HG03558 (cell line): ENCODE measurements around the gene ATXN1.

Experiments used
- ATAC-seq: cut with Tn5 transposase; IDR thresholded peaks from one replicate; pipeline ENCODE4 v1.9.1; 2021; ENCODE audit warnings: moderate number of reproducible peaks; ENCODE audit not compliant: unreplicated experiment; ENCODE audit errors: extremely low read depth

The ATXN1 gene

GRCh38 chr6:16764188-16764950 lies 3.1 kb upstream of the ATXN1 start:
- no peak for ATAC-seq

DNA sequence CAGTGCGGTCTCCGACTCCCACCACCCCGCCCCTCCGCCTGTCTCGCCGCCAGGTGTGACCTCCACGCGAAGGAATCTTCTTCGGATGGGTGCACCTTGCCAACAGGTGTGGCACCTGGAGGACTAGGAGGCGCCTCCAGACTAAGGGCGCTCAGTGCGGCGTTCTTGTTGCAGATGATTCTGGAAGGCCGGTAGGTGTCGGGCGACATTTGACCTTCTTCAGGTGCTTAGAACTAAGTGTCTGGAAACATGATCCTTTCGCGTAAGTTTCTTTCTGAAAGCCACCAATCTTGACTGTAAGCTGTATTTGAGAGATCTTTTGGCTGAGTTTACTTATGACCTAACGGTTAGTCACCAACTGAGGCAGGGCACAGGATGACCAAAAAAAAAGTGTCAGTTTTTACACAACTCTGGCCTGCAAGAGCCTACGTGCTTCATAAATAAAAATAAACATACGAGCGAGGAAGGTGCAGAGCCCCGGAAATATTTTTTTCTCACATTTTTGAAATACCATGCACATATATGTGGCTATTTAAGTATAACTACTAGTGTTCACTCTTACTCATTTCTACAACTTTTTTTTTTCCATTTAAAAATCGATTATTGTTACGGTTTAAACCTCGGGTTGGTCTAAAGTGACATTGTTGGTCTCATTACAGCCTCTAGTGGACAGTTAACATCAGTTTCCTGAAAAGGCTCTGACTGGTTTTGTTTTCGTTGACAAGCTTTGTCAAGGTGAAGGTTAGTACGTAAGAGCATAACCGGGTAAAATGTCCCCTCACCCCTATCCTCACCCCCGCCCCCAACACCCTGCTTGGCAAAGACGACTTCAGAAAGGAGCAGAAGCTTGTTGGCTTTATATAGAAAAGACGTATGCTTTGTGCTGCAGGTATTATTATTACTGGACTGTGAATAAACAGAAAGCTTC lies 1.6 kb upstream of the ATXN1 start:
- ATAC-seq, result peak; percentile 30

- ATAC-seq, result no peak
Measured at GRCh38 chr6:16762268-16762549, 949 bp upstream of the ATXN1 start.

DNA sequence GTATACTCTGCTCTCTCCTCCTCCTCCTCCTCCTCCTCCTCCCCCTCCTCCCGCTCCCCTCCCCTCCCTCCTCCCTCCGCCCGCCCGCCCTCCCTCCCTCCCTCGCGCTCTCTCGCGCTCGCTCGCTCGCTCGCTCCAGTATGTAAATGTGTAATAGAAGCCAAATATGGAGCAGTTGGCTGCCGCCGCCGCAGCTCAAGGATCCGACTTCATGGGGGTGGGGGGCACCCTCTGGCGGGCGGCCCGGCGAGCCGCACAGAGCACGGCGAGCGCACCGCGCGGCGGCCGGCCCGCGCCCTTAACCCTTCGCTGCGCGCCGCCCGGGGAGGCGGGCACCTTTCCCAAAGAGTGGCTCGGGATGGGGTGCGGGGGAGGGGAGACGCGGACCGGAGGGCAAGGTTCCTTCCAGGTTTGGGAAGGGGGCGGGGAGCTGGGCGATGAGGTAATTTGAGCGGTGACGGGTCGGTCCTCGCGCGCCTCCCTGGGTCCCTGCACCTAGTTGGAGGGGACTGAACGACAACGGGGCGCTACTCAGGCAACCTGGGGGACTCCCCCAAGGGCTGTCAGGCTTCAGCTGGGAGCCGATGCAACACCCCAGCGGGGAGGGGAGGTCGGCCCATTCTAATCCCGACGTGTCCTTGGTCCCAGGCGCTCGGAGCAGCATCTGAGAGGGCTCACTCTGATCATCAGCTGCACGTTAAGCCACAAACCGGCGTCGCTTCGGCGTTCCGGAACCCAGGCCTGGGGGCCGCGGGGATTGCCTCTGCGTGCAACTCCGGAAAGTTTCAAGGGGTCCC lies 409 bp upstream of the ATXN1 start:
- ATAC-seq, result no peak

GRCh38 chr6:16759646-16760515 lies 1.4 kb downstream of the ATXN1 start:
- no peak for ATAC-seq

DNA sequence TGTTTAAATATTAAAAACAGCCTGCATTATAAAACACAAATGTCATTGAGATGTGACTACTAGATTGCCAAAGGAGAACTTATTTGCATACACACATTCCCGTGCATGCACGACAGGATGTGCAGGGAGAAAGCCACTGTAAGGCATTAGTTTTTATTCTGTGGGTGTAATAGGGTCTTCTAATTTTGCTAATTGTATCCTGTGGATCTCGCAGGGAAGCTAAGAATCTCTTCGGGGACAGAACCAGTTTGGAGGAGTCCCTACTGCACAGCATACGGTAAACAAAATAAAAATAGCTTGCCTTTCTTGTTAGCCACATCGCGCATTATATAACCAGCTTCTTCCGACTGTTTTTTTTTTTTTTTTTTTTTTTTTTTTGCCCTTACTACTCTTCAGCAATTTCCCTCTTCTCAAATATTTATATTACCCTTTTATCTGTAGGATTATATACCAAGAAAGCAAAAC lies 2.0 kb downstream of the ATXN1 start:
- ATAC-seq, result no peak

- no peak for ATAC-seq
Measured at GRCh38 chr6:16758163-16758975, 2.9 kb downstream of the ATXN1 start.

DNA sequence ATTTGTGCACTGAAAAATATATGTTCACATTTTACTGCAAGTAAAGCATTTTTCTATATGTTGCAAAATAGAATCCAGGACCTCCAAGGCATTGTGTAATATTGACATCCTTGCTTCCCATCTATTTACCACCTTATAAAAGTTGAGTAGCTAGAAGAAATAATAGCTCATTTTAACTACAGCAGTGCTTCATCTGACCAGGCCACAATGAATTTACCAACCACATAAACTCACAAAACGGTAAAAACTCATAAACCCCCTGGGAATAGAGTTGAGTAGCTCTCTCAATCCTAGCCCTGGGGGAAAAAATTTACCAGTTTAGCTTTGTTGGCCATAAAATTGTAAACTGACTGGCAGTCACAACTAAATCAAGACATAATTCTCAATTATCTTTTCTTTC lies 3.9 kb downstream of the ATXN1 start:
- no peak for ATAC-seq

GRCh38 chr6:16756660-16757255 lies 4.5 kb downstream of the ATXN1 start:
- ATAC-seq, result no peak

GRCh38 chr6:16755544-16755943 lies 5.7 kb downstream of the ATXN1 start:
- ATAC-seq, result no peak

DNA sequence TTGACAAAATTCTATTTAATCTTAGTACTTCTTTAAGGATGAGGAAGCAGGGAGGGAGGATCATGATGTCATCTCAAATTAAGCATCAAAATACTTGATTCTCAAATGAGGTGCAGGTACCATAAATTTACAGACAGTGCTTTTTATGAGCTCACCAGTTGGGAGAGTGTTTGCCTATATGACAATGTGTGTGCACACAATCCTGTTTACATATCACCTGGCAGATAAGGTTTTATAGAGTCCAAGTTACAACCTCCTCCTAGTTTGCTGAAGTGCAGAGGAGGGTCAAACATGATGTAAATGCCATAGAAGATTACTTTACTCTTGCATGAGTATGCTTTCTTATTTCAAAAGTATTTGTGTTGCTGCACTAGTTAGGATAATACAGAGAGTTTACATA lies 6.4 kb downstream of the ATXN1 start:
- ATAC-seq, result no peak

GRCh38 chr6:16754274-16754673 lies 7.0 kb downstream of the ATXN1 start:
- ATAC-seq, result no peak

DNA sequence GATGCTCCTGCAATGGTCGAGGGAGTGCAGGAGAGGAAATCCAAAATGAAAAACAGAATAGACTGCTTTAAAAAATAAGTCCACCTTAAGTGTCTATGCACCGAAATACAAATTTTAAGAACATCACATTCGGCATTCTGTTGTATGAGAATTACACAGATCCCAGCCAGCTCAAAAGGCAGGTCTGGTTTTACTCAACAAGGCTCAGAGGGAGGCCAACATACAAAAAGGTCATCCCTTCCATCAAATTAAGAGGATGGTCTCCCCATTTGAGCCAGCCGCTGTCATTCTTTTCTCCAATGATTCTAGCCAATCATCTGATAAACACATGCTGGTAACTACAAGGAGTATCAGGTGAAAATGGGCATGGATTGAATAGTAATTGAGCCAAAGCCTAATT lies 7.9 kb downstream of the ATXN1 start:
- ATAC-seq, result no peak

- ATAC-seq, result no peak
Measured at GRCh38 chr6:16752206-16752866, 8.9 kb downstream of the ATXN1 start.

DNA sequence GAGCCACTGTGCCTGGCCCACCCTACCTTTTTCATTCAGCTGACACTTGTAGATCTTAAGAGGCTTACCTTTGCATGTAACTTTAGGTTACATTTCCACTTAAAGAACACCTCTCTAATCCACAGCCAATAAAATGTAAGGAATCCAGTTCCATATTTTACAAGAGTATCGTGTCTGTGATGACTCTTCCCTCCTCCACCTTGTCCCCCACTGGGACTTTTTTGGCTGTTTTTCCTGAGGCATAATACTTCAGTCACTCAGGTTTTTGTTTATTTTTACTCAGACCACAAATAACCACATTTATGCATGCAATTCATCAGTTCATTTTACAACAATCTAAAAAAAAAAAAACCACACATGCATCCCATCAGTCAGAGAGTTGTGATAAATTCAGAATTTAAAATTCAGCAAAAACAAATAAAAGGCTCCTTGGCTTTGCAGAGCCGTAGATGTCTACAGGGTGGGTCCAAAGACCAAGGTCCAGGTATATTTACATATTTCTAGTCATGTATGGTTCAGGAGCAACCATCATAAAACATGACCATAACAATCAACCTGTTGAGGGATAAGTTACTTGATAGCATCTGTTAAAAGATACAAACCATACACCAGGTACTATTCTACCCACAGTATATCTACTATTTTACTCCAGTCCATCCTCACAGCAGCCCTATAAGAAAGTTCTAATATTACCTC lies 9.9 kb downstream of the ATXN1 start:
- ATAC-seq, result no peak

DNA sequence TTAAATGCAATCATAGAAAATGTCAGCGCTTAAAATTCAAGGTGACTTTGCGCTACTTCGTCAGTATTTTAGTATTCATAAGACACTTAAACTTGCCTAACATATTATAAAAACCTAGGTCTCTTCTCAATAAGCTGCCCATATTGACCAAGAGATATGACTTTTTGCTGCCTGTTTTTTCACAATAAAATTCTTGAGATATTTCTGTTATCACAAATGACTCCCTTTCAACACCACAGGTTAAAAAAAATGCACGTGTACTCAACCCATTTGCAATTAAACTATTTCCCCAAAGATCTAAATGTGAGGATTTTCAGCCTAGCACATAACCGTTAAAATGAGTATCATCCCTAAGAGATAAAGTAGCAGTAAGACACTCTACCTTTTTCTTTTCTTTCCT lies 10.7 kb downstream of the ATXN1 start:
- ATAC-seq, result no peak
